HL-60 (cell line): ENCODE data around the gene MAP6.

Source experiments
- CTCF ChIP-seq: IDR thresholded peaks from one replicate; pipeline ENCODE4 v1.5.1; 2011; ENCODE audit warnings: low read length, control low read depth, inconsistent platforms; ENCODE audit not compliant: insufficient read depth
- GABPA ChIP-seq: IDR thresholded peaks from 2 replicates; pipeline ENCODE4 v1.6.1; 2012; ENCODE audit warnings: low read depth
- POLR2AphosphoS5 ChIP-seq: IDR thresholded peaks from 2 replicates; pipeline ENCODE4 v1.6.1; 2012; ENCODE audit warnings: low read depth
- SPI1 ChIP-seq: IDR thresholded peaks from 2 replicates; pipeline ENCODE4 v1.6.1; 2012; ENCODE audit warnings: low read depth, mild to moderate bottlenecking, borderline replicate concordance
- TF ChIP-seq, protein P1 (sequence below): IDR thresholded peaks from 2 replicates; pipeline ENCODE4 v1.6.1; 2012; ENCODE audit warnings: low read depth; ENCODE audit not compliant: insufficient replicate concordance

DNA sequence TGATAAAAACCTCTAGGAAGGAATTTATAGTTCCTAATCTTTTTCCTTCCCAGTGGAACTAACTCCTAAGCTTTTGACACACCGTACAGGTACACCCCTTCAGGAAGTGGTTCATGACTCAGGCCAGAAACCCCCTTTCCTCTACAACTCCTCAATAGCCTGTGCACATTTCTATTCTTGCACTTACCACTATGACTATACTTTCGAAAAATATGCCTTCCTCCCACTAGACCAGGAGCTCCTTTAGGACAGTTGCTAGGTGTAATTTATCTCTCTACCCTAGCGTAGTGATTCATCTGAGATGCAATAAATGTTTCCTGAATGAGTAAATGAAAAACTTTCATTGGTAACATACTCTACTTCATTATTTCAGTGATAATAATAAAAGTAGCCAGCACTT, 14.5 kb downstream of the MAP6 start:
- TF ChIP-seq CTCF (no peak), SPI1 (no peak), POLR2AphosphoS5 (no peak), GABPA (no peak)
- TF ChIP-seq, protein P1, sequence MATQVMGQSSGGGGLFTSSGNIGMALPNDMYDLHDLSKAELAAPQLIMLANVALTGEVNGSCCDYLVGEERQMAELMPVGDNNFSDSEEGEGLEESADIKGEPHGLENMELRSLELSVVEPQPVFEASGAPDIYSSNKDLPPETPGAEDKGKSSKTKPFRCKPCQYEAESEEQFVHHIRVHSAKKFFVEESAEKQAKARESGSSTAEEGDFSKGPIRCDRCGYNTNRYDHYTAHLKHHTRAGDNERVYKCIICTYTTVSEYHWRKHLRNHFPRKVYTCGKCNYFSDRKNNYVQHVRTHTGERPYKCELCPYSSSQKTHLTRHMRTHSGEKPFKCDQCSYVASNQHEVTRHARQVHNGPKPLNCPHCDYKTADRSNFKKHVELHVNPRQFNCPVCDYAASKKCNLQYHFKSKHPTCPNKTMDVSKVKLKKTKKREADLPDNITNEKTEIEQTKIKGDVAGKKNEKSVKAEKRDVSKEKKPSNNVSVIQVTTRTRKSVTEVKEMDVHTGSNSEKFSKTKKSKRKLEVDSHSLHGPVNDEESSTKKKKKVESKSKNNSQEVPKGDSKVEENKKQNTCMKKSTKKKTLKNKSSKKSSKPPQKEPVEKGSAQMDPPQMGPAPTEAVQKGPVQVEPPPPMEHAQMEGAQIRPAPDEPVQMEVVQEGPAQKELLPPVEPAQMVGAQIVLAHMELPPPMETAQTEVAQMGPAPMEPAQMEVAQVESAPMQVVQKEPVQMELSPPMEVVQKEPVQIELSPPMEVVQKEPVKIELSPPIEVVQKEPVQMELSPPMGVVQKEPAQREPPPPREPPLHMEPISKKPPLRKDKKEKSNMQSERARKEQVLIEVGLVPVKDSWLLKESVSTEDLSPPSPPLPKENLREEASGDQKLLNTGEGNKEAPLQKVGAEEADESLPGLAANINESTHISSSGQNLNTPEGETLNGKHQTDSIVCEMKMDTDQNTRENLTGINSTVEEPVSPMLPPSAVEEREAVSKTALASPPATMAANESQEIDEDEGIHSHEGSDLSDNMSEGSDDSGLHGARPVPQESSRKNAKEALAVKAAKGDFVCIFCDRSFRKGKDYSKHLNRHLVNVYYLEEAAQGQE = no peak
